ENCODE results near the gene TNIK.

GRCh38 chr3:171458071-171458863, 1.9 kb downstream of the TNIK start:
- no peak for TF ChIP-seq CTCF (IDR thresholded peaks at IDR 0.05)
- no peak for TF ChIP-seq ZFX (IDR thresholded peaks at IDR 0.05; ENCODE audit: borderline replicate concordance)
